ENCODE measurements around the gene DGKQ. TPM values are rescaled to one million over a fixed set of nuclear protein-coding genes. Genes with fewer than 3 reads are reported as not detected.
A peak's percentile ranks its signal among the peaks of the same experiment; 100 is the strongest.

Gene DGKQ
- total and polyA plus RNA-seq, 2 of the 13 experiments (the other 11 are each of a cell fraction or from before 2014, with no cell fraction given) = 4.5 to 7.2 TPM

DNA sequence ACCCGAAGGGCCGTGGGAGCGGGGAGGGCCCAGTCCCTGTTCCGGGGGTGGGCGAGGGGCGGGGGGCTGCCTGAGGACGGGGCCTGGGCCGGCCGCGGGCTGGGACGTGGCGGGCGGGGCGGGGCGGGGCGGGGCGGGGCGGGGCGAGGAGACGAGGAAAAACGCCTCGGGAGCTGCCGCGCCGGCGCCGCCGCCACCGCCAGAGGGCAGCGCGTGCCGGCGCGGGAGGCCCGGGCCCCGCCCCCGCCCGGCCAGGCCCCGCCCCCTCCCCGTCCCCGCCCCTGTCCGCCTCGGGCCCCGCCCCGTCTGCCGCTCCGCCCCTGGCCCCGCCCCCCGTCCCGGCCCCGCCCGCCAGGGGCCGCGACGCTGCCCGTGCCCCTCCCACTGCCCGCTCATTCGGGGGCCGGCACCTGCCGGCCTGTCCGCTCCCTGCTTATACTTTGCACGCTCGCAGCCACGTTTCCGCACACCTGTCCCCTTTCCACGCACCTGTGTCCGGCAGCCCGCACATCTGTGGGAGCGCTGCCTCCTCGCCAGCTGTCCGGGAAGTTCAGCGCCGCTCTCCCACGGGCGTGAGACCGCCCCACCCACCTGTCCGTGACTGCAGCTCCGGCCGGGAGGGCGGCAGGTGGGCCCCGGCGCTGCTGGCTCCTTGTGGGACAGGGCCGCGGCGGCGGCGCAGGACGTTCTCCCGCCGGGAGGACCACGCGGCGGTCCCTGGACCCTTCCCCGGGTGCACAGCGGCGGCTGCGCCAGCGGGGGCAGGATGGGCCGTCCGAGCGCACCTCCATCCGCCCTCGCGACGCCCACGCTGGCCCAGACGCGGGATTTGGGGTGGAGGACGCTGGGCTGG lies 36.4 kb upstream of the DGKQ start (continued):
- TF ChIP-seq, protein P1, sequence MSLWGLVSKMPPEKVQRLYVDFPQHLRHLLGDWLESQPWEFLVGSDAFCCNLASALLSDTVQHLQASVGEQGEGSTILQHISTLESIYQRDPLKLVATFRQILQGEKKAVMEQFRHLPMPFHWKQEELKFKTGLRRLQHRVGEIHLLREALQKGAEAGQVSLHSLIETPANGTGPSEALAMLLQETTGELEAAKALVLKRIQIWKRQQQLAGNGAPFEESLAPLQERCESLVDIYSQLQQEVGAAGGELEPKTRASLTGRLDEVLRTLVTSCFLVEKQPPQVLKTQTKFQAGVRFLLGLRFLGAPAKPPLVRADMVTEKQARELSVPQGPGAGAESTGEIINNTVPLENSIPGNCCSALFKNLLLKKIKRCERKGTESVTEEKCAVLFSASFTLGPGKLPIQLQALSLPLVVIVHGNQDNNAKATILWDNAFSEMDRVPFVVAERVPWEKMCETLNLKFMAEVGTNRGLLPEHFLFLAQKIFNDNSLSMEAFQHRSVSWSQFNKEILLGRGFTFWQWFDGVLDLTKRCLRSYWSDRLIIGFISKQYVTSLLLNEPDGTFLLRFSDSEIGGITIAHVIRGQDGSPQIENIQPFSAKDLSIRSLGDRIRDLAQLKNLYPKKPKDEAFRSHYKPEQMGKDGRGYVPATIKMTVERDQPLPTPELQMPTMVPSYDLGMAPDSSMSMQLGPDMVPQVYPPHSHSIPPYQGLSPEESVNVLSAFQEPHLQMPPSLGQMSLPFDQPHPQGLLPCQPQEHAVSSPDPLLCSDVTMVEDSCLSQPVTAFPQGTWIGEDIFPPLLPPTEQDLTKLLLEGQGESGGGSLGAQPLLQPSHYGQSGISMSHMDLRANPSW (CRISPR knock-in tag; IDR thresholded peaks at IDR 0.05; ENCODE audit: borderline replicate concordance) = no peak
- no peak; the same call in 1 of the 2 replicates for TF ChIP-seq KLF12 (CRISPR knock-in tag; IDR thresholded peaks at IDR 0.05; ENCODE audit: borderline replicate concordance)
- TF ChIP-seq, protein P2, sequence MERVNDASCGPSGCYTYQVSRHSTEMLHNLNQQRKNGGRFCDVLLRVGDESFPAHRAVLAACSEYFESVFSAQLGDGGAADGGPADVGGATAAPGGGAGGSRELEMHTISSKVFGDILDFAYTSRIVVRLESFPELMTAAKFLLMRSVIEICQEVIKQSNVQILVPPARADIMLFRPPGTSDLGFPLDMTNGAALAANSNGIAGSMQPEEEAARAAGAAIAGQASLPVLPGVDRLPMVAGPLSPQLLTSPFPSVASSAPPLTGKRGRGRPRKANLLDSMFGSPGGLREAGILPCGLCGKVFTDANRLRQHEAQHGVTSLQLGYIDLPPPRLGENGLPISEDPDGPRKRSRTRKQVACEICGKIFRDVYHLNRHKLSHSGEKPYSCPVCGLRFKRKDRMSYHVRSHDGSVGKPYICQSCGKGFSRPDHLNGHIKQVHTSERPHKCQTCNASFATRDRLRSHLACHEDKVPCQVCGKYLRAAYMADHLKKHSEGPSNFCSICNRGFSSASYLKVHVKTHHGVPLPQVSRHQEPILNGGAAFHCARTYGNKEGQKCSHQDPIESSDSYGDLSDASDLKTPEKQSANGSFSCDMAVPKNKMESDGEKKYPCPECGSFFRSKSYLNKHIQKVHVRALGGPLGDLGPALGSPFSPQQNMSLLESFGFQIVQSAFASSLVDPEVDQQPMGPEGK (CRISPR knock-in tag; IDR thresholded peaks at IDR 0.05) = peak; percentile 35; the same call in 1 of the 2 replicates
- TF ChIP-seq CCAR2 (optimal IDR thresholded peaks at IDR 0.05; ENCODE audit: low read depth, low read length) = no peak
- TF ChIP-seq, protein P3, sequence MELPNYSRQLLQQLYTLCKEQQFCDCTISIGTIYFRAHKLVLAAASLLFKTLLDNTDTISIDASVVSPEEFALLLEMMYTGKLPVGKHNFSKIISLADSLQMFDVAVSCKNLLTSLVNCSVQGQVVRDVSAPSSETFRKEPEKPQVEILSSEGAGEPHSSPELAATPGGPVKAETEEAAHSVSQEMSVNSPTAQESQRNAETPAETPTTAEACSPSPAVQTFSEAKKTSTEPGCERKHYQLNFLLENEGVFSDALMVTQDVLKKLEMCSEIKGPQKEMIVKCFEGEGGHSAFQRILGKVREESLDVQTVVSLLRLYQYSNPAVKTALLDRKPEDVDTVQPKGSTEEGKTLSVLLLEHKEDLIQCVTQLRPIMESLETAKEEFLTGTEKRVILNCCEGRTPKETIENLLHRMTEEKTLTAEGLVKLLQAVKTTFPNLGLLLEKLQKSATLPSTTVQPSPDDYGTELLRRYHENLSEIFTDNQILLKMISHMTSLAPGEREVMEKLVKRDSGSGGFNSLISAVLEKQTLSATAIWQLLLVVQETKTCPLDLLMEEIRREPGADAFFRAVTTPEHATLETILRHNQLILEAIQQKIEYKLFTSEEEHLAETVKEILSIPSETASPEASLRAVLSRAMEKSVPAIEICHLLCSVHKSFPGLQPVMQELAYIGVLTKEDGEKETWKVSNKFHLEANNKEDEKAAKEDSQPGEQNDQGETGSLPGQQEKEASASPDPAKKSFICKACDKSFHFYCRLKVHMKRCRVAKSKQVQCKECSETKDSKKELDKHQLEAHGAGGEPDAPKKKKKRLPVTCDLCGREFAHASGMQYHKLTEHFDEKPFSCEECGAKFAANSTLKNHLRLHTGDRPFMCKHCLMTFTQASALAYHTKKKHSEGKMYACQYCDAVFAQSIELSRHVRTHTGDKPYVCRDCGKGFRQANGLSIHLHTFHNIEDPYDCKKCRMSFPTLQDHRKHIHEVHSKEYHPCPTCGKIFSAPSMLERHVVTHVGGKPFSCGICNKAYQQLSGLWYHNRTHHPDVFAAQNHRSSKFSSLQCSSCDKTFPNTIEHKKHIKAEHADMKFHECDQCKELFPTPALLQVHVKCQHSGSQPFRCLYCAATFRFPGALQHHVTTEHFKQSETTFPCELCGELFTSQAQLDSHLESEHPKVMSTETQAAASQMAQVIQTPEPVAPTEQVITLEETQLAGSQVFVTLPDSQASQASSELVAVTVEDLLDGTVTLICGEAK (IDR thresholded peaks at IDR 0.05) = no peak
- TF ChIP-seq, protein P3 (CRISPR knock-in tag; IDR thresholded peaks at IDR 0.05) = no peak
- no peak for TF ChIP-seq ISX (CRISPR knock-in tag; conservative IDR thresholded peaks at IDR 0.05)
- no peak for TF ChIP-seq PHF21A (CRISPR knock-in tag; IDR thresholded peaks at IDR 0.05)
- TF ChIP-seq MIER2 (CRISPR knock-in tag; IDR thresholded peaks at IDR 0.05) = no peak
- no peak for TF ChIP-seq SYNCRIP (IDR thresholded peaks at IDR 0.05; ENCODE audit: insufficient read depth, low read depth, low read length)
- TF ChIP-seq, protein P4, sequence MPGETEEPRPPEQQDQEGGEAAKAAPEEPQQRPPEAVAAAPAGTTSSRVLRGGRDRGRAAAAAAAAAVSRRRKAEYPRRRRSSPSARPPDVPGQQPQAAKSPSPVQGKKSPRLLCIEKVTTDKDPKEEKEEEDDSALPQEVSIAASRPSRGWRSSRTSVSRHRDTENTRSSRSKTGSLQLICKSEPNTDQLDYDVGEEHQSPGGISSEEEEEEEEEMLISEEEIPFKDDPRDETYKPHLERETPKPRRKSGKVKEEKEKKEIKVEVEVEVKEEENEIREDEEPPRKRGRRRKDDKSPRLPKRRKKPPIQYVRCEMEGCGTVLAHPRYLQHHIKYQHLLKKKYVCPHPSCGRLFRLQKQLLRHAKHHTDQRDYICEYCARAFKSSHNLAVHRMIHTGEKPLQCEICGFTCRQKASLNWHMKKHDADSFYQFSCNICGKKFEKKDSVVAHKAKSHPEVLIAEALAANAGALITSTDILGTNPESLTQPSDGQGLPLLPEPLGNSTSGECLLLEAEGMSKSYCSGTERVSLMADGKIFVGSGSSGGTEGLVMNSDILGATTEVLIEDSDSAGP (CRISPR knock-in tag; IDR thresholded peaks at IDR 0.05; ENCODE audit: borderline replicate concordance) = peak; percentile 72
- TF ChIP-seq SP4 (CRISPR knock-in tag; IDR thresholded peaks at IDR 0.05) = peak; percentile 40; the same call in 1 of the 2 replicates
